ENCODE measurements around the gene PRG3.

Gene PRG3

GRCh38 chr11:57359896-57360690, 20.9 kb downstream of the PRG3 start:
- H3K4me3 ChIP-seq, result no peak overlapping the region
- no peak overlapping the region for H3K27ac ChIP-seq
- no peak for TF ChIP-seq CTCF (IDR thresholded peaks at IDR 0.05)
- DNase-seq (ENCODE audit: low spot score), result no peak

GRCh38 chr11:57359396-57359795, 21.6 kb downstream of the PRG3 start:
- DNase-seq (ENCODE audit: low spot score), result no peak
- no peak overlapping the region for H3K4me3 ChIP-seq
- no peak for TF ChIP-seq CTCF (IDR thresholded peaks at IDR 0.05)
- H3K27ac ChIP-seq, result no peak overlapping the region

- Histone ChIP-seq H3K27ac (no peak overlapping the region), H3K4me3 (no peak overlapping the region)
- DNase-seq (ENCODE audit: low spot score), result no peak
- no peak for TF ChIP-seq CTCF (IDR thresholded peaks at IDR 0.05)
Observed at GRCh38 chr11:57358991-57359390, 22.0 kb downstream of the PRG3 start.

- TF ChIP-seq CTCF (IDR thresholded peaks at IDR 0.05), result no peak
- H3K27ac ChIP-seq, result no peak overlapping the region
- no peak overlapping the region for H3K4me3 ChIP-seq
- no peak for DNase-seq (ENCODE audit: low spot score)
Observed at GRCh38 chr11:57358543-57358961, 22.4 kb downstream of the PRG3 start.

- Histone ChIP-seq H3K4me3 (no peak overlapping the region), H3K27ac (peak overlapping the region in 1 of 2 donors; percentile 41)
- DNase-seq (ENCODE audit: low spot score), result no peak
- no peak for TF ChIP-seq CTCF (IDR thresholded peaks at IDR 0.05)
Observed at GRCh38 chr11:57357856-57358255, 23.1 kb downstream of the PRG3 start.

- no peak overlapping the region for H3K4me3 ChIP-seq
- no peak for DNase-seq (ENCODE audit: low spot score)
- H3K27ac ChIP-seq, result no peak overlapping the region
- no peak for TF ChIP-seq CTCF (IDR thresholded peaks at IDR 0.05)
Observed at GRCh38 chr11:57357310-57357709, 23.6 kb downstream of the PRG3 start.

GRCh38 chr11:57356268-57356667, 24.7 kb downstream of the PRG3 start:
- Histone ChIP-seq H3K4me3 (no peak overlapping the region), H3K27ac (no peak overlapping the region)
- TF ChIP-seq CTCF (IDR thresholded peaks at IDR 0.05), result no peak
- DNase-seq (ENCODE audit: low spot score), result no peak
